ENCODE results near the gene CD86. TPM values are rescaled to one million over a fixed set of nuclear protein-coding genes. Genes with fewer than 3 reads are reported as not detected.

Gene CD86
- total and polyA plus RNA-seq, 5 donors from 2014 or later: 0.11 to 1.3 (median 0.81) TPM; not detected in 1

DNA sequence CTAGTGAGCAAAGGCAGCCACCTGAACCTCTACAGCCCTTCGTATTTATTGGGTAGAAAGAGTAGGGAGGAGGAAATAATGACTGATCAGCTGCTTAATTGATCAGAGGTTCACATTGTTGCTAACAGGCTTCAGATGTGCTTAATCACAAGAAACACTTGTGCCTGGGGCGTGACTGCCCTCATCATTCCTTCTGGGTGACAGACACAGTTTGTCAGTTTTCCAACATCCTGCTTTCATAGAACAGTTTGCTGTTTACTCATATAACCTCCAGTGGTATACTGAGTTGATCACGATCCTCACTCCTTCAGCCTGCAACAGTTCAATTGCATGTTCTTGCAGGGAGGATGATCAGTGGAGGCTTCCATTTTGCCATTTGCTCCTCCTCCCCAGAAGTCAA lies 114.7 kb downstream of the CD86 start:
- H3K27me3 ChIP-seq (ENCODE audit: control insufficient read depth, insufficient read depth, low read length): peaks cover 2% of the 10 kb centered on the region
- H3K4me3 ChIP-seq (ENCODE audit: low read depth, low read length): no peak overlapping the region
- H3K9me3 ChIP-seq (ENCODE audit: control insufficient read depth in 2 of 2, low read length in 2 of 2): no peaks in the 10 kb centered on the region
- no peaks in the 10 kb centered on the region for H3K36me3 ChIP-seq (ENCODE audit: control insufficient read depth, insufficient read depth, low read length)
- Mint-ChIP-seq H3K4me1 (no peaks in the 10 kb centered on the region), H3K36me3 (no peaks in the 10 kb centered on the region), H3K9me3 (peaks cover 0 to 15% (median 3%) of the 10 kb centered on the region in 7 donors), H3K27me3 (no peaks in the 10 kb centered on the region), H3K27ac (no peak overlapping the region), H3K4me3 (no peak overlapping the region)
- H3K4me1 ChIP-seq (ENCODE audit: control insufficient read depth, insufficient read depth, low read length, poor library complexity, severe bottlenecking): no peaks in the 10 kb centered on the region
- ATAC-seq (ENCODE audit: low read depth in 2 of 2) (no peak), DNase-seq (no peak)
- H3K27ac ChIP-seq (ENCODE audit: insufficient read depth, low read length, poor library complexity, severe bottlenecking): no peak overlapping the region

Other genes with a start within 250 kb of the CD86 start
- gene IQCB1, start 220.3 kb upstream of the CD86 start, total RNA-seq: 46.8 TPM
- 10 to 100 TPM; 16.2 to 23.1 (median 20.9) TPM for gene IQCB1, start 220.3 kb upstream of the CD86 start, polyA plus RNA-seq
- gene EAF2, start 220.2 kb upstream of the CD86 start, total RNA-seq: 5.7 TPM
- 10 to 100 TPM in 1 of 4 donors, 1 to 10 TPM in 3; 8.1 to 15.2 (median 9.1) TPM for gene EAF2, start 220.2 kb upstream of the CD86 start, polyA plus RNA-seq
- gene SLC15A2, start 161.0 kb upstream of the CD86 start, total RNA-seq: 1.8 TPM
- under 1 TPM in 2 of 4 donors, not detected in 2; 0.13 to 0.67 TPM for gene SLC15A2, start 161.0 kb upstream of the CD86 start, polyA plus RNA-seq
- not detected for gene ILDR1, start 33.1 kb upstream of the CD86 start, total RNA-seq
- under 1 TPM in 2 of 4 donors, not detected in 2; 0.21 to 0.39 TPM for gene ILDR1, start 33.1 kb upstream of the CD86 start, polyA plus RNA-seq
- gene CASR, start 128.3 kb downstream of the CD86 start, total RNA-seq: not detected
- under 1 TPM in 2 of 4 donors, not detected in 2; 0.16 to 0.45 TPM for gene CASR, start 128.3 kb downstream of the CD86 start, polyA plus RNA-seq

Measured in CD4-positive, CD25-positive, alpha-beta regulatory T cell (primary cell).